GM19351 (cell line): ENCODE measurements around the gene CADM1.
"Not testable (repeated sequence)": the region's sequence is repeated elsewhere in the genome, so short reads cannot be mapped to it uniquely, and the experiment has no call there.

ENCODE experiments used
- ATAC-seq: cut with Tn5 transposase; IDR thresholded peaks from one replicate; pipeline ENCODE4 v1.9.1; 2021; ENCODE audit warnings: mild to moderate bottlenecking, moderate library complexity; ENCODE audit not compliant: unreplicated experiment

CADM1 gene

DNA sequence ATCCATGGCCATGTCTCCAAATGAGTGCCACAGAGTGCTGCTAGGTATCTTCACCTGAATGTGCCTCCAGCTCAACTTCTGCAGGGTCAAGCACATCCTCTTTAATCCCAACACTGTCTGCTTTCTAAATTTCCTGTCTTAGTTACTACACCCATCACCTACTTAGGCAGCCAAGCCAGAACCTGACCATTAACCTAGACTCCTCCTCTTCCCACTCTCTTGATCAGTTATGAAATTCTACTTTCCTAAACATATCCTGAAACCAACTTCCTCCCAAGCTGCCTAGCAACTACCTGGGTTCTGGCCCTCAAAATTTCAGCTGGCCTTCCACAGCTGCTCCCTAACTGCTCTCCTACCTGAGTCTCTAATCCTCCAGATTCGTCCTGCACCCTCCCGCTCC is 22.7 kb downstream of the CADM1 start:
- ATAC-seq: no peak

- ATAC-seq: no peak
Measured at GRCh38 chr11:115480611-115481010, 23.6 kb downstream of the CADM1 start.

DNA sequence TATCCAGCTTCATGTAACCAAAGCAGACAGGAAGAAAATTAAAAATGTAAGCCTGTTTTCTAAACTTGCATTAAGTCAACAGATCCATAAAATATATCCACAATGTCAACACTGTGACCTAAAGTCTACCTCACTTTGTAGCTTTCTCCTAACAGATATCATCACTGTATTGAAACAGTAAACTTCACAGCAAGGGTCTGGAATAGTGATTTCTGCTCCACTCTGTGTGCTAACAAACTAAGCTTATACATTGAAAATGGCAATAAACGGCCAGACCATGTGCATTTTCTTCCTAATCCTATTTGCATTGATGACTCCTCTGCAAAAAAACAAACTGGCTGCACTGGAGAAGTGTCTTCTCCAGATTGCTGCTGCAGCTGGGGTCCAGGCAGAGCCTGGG is 26.8 kb downstream of the CADM1 start:
- no peak for ATAC-seq

- ATAC-seq: no peak
Measured at GRCh38 chr11:115476463-115477286, 27.5 kb downstream of the CADM1 start.

- ATAC-seq: no peak
Measured at GRCh38 chr11:115475564-115475963, 28.7 kb downstream of the CADM1 start.

DNA sequence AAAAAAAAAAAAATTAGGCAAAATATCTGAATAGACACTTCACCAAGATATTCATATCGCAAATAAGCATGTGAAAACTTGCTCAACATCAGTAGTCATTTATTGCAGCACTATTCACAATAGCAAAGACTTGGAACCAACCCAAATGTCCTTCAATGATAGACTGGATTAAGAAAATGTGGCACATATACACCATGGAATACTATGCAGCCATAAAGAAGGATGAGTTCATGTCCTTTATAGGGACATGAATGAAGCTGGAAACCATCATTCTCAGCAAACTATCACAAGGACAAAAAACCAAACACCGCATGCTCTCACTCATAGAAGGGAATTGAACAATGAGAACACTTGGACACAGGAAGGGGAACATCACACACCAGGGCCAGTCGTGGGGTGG is 29.9 kb downstream of the CADM1 start:
- ATAC-seq: not testable (repeated sequence)

DNA sequence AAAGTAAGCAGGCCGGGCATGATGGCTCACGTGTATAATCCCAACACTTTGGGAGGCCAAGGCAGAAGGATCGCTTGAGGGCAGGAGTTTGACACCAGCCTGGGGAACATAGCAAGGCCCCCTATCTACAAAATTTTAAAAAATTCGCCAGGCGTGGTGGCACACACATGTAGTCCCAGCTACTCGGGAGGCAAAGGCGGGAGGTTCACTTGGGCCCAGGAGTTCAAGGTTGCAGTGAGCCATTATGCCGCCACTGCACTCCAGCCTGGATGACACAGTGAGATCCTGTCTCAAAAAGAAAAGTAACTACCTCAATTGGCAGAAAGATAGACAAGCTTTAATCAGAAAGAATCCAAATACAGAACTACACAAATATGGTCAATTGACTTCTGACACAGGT is 31.0 kb downstream of the CADM1 start:
- no peak for ATAC-seq

DNA sequence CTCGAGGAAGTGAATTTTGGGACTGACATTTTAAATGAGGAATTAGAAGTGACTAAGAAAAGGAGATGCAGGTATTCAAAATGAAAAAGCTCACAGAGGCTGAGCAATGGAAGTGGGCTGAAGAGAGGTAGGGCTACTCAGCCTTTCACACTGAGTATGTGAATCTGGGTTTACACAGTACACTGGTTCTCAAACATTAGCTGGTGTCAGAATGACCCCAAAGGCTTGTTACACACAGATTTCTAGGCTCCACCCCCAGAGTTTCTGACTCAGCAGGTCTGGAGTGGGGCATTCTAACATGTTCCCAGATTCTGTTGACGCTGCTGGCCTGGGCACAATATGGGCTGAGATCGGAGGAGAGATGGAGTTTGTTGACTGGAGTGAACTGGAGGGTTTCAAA is 32.8 kb downstream of the CADM1 start:
- ATAC-seq: peak; percentile 66

- ATAC-seq: no peak
Measured at GRCh38 chr11:115470928-115471327, 33.3 kb downstream of the CADM1 start.

- peak; percentile 80 for ATAC-seq
Measured at GRCh38 chr11:115469361-115469760, 34.9 kb downstream of the CADM1 start.

GRCh38 chr11:115466122-115466521 is 38.1 kb downstream of the CADM1 start:
- no peak for ATAC-seq

DNA sequence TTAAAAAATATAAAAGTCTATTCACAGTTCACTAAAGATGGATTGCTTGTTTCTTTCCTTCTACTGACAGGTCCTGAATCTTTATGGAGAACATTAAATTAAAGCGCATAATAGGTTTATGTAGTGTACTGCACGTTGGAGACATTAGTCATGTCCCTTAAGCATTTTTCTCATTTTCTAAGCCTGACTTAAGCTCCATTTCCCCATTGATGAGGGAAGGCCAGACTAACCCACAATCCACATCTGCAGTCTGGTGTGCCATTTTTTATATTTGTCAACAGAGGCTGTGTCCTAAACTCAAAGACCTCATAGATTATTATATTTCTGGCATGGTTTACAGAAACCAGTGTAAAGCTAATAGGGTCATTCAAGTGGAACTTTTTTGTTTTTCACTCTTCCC is 39.9 kb downstream of the CADM1 start:
- ATAC-seq: no peak

DNA sequence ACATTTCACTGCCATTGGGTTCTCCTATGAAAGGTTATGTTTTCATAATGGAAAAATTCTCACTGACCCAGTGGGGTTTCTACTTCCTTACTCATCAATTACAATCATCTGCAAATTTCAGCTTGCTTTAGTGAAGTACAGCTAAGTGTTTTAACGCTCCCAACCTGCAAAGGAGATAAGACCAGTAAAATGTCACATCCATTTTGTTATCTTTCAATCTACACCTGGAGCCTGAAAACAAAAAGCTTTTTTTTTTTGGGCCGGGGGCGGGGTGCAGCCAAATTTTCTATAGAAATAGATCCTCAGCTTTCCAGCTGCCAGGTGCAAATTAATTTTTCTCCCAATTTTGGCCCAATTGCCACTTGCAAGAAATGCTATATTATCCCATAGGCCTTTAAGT is 40.6 kb downstream of the CADM1 start:
- no peak for ATAC-seq

- no peak for ATAC-seq
Measured at GRCh38 chr11:115462757-115463156, 41.5 kb downstream of the CADM1 start.

GRCh38 chr11:115462004-115462541 is 42.1 kb downstream of the CADM1 start:
- ATAC-seq: no peak

DNA sequence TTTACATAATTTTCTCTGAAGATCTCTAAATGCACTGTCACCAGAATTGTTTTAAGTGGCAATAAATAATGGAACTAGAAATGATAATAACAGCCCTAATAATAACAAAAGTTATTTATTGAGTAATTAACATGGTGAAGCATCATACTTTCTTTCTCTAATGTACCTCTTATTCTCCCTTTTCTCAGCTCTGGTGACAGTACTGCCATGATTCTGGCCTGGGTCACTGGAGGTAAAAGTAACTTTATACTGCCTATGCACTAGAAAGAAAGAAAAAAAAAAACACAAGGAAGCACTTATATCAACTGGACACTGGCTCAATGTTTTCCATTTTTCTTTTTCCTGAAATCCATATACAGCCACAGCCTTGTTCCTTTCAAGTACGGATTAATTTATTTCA is 43.7 kb downstream of the CADM1 start:
- ATAC-seq: no peak

- ATAC-seq: no peak
Measured at GRCh38 chr11:115459563-115459962, 44.7 kb downstream of the CADM1 start.

DNA sequence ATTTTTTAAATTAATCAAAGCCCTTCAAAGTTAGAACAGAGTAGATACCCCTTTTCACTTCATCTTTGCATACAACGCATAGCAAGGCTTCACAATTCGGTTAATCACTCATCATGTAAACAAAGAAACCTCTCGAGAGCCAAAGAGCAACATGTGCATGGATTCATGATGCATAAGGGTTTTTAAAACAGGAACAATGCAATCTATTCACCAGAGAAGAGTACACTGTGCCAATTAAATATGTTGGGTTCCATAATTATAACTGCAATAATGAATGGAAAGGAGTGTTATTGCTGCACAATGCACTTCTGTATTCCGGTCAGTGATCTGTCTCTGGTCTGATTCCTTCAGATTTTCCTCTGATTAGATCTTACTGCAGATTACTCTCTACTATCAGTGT is 45.3 kb downstream of the CADM1 start:
- no peak for ATAC-seq

DNA sequence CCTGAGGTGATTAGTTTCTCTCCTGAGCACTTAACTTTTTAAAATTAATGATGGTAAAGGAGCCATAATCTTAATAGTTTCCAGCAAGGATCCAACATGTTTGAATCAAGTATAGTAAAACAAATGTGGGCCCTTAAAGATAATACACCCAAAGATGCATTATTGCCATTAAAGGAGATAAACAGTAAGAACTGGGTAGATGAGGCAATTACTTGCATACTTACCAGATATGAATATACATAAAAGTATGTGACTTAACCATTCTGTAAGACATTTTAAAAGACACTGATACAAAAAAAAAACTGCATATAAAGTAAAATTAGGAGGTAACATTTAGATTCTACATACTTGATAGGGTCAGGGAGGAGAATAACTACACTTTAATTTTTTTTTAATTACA is 48.2 kb downstream of the CADM1 start:
- no peak for ATAC-seq

- ATAC-seq: no peak
Measured at GRCh38 chr11:115455613-115456012, 48.6 kb downstream of the CADM1 start.

- ATAC-seq: no peak
Measured at GRCh38 chr11:115454525-115454924, 49.7 kb downstream of the CADM1 start.

DNA sequence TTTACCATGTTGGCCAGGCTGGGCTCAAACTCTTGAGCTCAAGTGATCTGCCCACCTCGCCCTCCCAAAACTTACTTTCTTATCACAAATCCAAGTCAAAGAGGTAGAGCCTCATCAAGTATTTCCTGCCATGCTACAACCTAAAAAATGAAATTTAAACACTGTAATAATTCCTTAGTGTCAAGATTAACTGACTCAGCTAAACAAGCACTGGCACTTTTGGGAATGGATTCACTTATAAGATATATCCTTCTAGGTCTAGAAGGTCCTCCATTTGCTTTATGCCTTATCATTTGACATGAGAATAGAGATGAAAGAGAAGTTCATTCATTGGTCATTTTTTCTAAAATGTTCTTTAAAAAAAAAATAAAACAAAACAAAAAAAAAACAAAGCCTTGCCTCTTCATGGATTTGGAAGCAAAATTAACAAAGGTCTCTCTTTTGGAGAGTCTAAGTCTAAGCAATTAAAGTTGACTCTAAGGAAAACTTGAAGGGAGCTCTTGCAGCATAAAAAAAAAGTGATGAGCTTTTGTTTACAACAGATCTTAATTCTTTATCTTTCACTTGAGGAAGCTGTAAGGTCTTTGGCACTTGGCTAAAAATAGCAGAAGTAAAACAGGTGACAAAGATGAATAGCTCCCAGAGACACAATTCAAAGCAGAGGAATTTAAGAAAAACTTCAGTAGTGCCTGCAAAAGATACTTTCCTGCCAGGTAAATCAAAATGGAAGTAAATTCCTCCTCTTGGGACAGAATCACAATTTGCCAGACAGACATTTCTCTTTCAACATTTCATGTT is 50.3 kb downstream of the CADM1 start:
- ATAC-seq: no peak
